HG02759 (cell line): ENCODE results near the gene MORN2.

ENCODE experiments used
- ATAC-seq: cut with Tn5 transposase; IDR thresholded peaks from one replicate; pipeline ENCODE4 v1.9.1; 2021; ENCODE audit warnings: mild to moderate bottlenecking, moderate library complexity; ENCODE audit not compliant: unreplicated experiment

The MORN2 gene

DNA sequence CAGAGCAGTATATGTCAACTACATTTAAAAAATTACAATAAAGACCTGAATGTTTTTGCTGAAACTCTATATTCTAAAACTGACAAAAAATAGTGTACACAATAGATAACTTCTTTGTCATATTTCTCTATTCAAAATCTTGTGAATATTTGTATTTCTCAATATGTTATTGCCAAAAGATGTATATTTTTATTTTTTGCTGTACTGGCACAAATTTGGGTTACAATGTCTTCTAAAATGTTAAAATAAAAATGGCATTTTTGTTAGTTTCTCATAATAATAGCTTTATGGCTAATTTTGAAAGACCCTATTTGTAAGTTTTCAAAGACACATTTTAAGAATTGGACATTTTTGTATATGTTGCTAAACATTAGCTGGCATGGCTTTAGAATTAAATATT, 13.3 kb downstream of the MORN2 start:
- no peak for ATAC-seq

DNA sequence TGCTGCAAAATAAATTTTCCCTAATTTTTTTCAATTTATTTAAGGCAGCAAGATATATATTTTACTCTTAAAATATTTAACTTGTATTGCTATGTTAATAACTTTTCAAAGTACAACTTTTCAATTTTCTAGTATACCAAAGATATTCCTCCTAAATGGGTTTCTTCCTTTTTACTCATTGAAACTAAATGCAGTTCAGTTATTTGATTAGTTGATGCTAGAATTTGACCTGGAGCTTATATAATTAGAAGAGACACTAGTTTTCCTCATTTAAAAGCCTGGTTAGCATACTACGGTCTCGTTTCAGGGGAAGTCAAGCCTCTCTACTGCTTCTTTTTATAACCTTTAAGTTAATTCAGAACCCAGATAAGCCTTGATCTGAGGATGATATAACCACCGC, 13.8 kb downstream of the MORN2 start, which contains the start of gene ARHGEF33:
Gene ARHGEF33, plus strand, starts transcription at position 301 of the 400 bp plus-strand sequence. CDS start 29,573 bp downstream, outside the sequence.
- ATAC-seq = no peak

DNA sequence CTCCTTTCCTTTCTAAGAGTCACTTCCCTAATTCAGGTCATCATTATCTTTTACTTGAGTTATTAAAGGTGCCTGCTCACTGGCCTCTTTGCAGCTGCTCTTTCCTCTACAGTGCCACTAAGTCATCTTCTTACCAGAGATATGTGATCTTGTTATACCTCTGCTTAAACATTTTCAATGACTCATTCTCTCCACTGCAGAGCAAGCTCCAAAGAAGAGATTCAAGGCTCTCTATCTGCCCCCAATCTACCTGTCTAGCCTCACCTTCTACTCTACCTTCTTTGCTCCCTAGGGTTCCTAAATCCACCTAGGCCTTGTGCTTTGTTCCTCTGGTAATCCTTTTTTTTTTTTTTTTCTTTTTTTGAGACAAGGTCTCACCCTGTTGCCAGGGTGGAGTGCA, 17.0 kb downstream of the MORN2 start:
- no peak for ATAC-seq

DNA sequence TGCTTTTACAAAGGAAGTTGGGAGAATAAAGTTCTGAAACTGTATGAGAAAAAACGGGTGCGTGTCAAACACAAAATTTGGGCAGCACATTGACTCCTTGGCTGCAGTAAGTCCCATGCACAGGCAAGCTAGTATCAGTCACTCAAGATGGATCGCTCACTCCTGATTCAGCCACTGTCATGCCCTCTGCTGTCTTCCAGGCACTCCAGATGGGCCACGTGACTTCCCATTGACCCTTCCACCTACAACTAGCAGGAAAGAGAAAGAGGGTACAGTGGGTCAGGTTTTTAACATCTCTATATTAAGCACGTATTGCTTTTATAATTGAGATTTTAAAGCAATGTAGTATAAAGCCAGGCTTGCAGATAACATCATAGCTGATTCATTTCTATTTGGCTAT, 22.5 kb downstream of the MORN2 start:
- ATAC-seq = no peak

DNA sequence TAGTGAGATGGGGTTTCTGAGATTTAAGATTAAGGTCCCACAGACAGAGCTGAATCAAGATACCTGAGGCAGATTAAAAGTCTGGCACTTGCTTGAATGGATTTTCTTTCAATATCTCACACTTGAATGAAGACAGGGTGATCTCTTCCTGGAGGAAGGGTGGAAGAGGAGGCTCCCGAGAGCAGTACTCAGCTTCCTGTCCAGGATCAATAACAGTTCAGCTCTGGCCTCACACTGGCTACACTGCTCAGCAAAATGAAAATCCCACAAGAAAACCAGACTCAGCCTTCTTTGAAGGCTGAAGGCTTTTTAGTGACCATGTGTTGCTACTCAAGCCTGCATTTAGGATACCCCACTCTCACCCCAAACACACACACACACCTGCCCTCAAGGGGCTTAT, 24.9 kb downstream of the MORN2 start:
- ATAC-seq = no peak

DNA sequence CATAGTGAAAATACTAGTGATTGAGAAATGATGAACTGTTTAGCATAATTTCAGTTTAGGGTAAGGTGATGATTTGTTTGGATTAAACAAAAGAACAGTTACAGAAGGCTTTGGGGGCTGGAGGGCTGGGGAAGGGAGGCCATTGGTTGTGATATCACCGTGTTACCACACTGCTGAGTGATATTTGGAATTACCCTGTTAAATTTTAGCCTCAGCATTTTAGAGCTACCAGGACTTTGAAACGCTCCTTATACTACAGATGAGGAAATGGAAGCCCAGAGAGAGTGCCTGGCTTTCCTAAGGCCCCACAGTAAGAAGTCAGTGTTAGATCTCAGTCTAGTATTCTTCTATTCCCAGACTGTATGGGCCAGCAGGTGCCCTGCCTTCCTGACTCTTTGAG, 29.5 kb downstream of the MORN2 start:
- ATAC-seq = peak; percentile 51

DNA sequence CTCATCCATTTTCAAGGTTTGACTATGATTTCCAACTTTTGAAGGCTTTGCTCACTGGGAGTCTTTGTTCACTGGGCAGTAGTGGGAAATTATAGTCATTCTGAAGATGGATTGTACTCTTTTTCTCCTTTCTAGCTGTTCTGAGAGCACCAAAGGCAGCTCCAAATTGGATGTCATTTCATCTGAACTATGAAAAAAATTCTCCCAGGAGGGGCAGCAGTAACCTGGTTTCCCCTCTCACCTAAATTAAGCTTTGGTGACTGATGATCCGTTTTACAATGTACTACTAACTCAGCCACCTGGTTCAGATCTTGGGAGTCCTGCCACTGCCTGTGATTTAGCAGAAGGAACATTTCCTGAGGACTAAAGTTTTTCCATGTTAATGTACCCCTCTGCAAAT, 31.5 kb downstream of the MORN2 start:
- no peak for ATAC-seq

DNA sequence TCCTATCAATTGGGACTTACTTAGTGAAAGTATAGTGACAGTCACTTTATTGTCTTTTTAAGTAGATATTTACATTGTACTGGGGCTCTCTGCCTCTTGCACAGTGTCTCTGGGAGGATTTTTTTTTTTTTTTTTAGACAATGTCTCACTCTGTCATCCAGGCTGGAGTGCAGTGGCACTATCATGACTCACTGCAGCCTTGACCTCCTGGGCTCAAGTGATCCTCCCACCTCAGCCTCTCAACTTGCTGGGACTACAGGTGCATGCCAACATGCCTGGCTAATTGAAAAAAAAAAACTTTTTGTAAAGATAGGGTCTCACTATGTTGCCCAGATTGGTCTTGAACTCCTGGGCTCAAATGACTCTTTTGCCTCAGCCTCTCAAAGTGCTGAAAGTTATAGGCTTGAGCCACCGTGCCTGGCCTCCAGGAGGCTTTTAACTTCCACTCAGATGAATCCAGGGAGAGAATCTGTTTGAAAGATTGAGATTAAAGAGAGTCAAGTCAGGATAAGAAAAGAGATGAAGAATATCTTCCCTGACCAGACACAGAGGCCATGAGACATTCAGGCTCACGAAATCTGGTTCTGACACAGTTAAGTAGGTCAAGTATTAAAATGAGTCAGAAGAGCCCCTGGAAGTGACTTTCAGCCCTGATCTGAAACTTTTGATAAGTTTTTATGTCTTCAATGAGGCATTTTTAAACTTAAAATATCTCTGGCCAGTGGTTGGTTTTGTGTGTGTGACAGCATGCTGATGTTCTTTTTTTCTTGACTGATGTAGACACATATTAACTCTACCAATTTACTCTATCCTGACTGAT, 32.2 kb downstream of the MORN2 start:
- peak; percentile 92 for ATAC-seq

DNA sequence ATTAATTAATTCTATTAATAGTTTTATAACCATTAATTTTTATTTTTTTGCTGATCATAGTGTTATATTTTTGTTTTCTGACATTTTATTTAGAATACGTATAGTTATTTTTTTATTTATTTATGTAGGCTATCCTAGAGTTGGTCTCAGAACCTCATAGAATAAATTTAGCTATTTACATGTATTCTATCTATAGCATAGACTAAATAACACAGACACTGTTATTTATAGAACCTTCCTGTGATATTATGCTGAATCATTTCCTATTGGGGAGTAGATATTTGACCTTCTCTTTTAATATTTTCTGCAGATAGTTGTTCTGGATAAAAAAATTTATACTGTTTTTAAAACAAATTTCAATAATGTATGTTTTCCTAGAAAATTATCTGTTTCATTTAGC, 34.1 kb downstream of the MORN2 start:
- ATAC-seq = no peak

DNA sequence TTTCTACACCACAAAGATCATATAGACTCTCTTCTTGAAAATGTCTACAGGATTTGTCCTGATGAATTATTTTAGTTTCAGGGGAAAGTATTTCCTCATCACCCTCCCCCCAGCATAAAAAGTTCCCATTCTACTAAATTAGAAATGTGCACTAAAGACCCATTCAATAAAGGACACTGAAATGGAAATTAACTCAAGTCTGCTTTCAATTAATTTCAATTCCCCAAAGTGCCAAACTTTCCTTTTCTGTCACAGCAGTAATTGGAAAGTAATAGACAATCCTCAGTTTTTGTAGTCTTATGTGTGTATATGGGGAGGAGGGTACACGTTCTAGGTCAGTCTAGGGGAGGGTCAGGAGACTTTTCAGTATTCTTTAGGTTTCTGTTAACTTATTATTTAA, 35.4 kb downstream of the MORN2 start:
- no peak for ATAC-seq

DNA sequence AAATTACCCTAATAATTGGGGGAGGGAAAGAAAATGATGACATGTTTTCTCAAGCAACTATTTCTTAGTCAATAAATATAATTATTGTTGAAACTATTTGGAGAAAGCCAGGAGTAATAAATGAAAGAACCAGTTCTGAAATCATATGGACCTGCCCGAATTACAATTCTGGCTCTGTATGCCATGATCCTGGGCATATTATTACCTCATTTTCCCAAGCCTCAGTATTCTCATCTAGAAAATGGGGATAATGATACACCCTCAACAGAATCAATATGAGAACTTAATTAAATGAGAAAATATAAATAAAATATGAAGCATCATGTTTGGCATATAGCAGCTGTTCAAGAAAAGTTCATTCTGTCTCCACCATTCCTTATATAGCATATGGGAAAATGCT, 36.8 kb downstream of the MORN2 start:
- ATAC-seq = no peak

DNA sequence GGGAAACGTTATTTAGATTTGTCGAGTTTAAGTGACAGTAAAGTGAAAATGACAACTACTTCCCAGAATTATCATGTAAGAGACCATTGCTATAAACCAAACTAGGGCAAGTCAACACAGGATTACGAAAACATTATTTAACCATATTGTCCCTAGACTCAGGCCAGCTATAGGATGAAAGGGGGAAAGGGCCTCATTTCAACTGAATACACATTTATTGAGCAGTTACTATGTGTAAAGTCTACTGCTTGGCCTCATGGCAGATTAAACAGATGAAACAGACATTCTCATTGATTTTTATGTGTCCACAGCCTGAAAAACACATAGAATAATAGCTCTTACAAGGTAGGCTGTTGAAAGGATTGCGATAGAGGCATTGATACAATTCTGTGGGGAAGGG, 46.6 kb downstream of the MORN2 start:
- ATAC-seq = no peak

DNA sequence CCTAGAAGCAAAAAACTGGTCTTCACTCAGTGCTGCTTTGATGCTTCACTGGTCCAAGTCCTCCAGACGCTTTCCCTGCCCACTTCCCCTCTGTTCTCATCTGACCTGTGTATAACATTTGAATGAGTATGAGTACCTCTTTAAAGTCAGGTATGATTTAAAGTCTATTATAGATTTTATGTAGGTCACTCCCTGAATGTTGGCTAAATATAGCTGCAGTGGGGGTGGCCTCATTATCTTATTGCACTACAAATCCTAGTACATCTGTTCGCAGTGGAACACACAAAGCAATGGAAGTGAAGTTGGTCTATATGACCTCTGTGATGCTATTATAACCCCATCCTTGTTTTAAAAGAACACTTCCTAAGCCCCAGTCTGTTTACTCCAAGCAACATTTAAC, 47.1 kb downstream of the MORN2 start:
- no peak for ATAC-seq

DNA sequence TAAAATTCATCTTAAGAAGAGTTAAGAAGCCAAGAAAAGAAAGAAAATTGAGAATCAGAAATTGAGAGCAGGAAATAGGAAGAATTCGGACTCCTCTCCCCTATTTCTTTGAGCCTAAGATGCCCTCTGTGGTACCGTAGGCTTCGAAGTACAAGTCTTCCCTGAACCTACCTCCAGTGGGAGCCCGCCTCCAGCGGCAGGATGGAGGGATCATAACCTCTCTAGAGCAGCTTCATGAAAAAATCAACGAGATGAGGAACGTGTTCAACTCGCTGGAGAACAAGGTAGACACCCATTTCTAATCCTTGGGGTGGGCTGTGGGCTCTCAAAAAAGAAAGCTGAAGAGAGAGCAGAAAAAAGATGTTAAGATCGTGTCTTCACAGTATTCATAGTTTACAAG, 50.2 kb downstream of the MORN2 start:
- ATAC-seq = no peak

DNA sequence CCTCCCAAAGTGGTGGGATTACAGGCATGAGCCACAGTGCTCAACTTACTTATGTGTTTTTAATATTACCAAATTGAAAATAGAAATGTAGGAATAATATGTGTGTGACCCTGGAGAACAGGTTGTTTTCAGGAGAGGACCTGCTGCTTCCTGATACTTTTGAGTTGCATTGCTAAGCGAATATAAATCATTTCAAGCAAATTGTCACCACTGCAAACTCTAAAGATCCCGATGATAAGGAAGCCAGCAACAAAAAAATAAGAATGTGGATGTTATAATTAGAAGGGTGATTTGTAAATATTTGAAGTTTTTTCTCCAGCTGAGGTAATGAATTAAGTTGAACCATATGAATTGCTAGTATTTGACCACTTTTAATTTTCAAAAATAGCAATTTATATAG, 54.8 kb downstream of the MORN2 start:
- ATAC-seq = no peak
